PC-3 (cell line): ENCODE data around the gene CP. TPM values are rescaled to one million over a fixed set of nuclear protein-coding genes. Genes with fewer than 3 reads are reported as not detected.

Experiments used
- ATAC-seq: fragments of 200-7000 bp; cut with Tn5 transposase; 2 replicates; pipeline ENCODE4 v1.9.1; 2020; ENCODE audit warnings: mild to moderate bottlenecking, moderate library complexity
- BruUV-seq: library from RNA; stranded (reverse); fragments of 400-500 nt; replicated peaks from 2 replicates; lab custom pipeline; 2021; lab: Mats Ljungman, UMichigan
- CTCF ChIA-PET: fragments of 300-600 bp; sonication (Branson Sonifier 250); formaldehyde crosslinking; loops from one replicate; lab custom pipeline; 2022; ENCODE audit warnings: antibody characterized with exemption; lab: Charles Lee
- POLR2A ChIA-PET: fragments of 300-600 bp; sonication (Branson Sonifier 250); formaldehyde crosslinking; loops from one replicate; lab custom pipeline; 2022; ENCODE audit warnings: antibody characterized with exemption; ENCODE audit not compliant: unreplicated experiment; lab: Charles Lee
- DNase-seq: peaks from one replicate; pipeline ENCODE4 v3.0.0-alpha.2; 2015
- H2AFZ ChIP-seq: fragments of 300-600 bp; sonication (generic); 2 replicates; pipeline ENCODE4 v1.6.0; 2016; ENCODE audit warnings: antibody characterized with exemption, low read length
- H3F3A ChIP-seq: fragments of 300-600 bp; sonication (generic); one replicate; pipeline ENCODE4 v1.6.0; 2017; ENCODE audit warnings: antibody characterized with exemption, low read length, control low read depth, mild to moderate bottlenecking; ENCODE audit not compliant: unreplicated experiment
- H3K27ac ChIP-seq: fragments of 300-600 bp; sonication (generic); 2 replicates; pipeline ENCODE4 v1.5.1; 2016; ENCODE audit warnings: mild to moderate bottlenecking, low read length
- H3K27me3 ChIP-seq: fragments of 300-600 bp; sonication (generic); 2 replicates; pipeline ENCODE4 v1.6.1; 2016; ENCODE audit warnings: low read length, mixed read lengths
- H3K36me3 ChIP-seq: fragments of 300-600 bp; sonication (generic); 2 replicates; pipeline ENCODE4 v1.6.1; 2016; ENCODE audit warnings: low read depth, mixed run types, low read length, mixed read lengths
- H3K4me1 ChIP-seq: fragments of 300-600 bp; sonication (generic); 2 replicates; pipeline ENCODE4 v1.5.1; 2016; ENCODE audit warnings: low read length; ENCODE audit not compliant: insufficient read depth
- H3K4me2 ChIP-seq: fragments of 300-600 bp; sonication (generic); 2 replicates; pipeline ENCODE4 v1.6.0; 2016; ENCODE audit warnings: low read length
- H3K4me3 ChIP-seq: fragments of 300-600 bp; sonication (generic); 2 replicates; pipeline ENCODE4 v1.5.1; 2016; ENCODE audit warnings: mild to moderate bottlenecking, low read length, mixed read lengths
- H3K79me2 ChIP-seq: fragments of 300-600 bp; sonication (generic); 2 replicates; pipeline ENCODE4 v1.6.1; 2017; ENCODE audit warnings: low read length, mixed read lengths
- H3K9ac ChIP-seq: fragments of 300-600 bp; sonication (generic); 2 replicates; pipeline ENCODE4 v1.6.0; 2016; ENCODE audit warnings: mild to moderate bottlenecking, low read length
- H3K9me2 ChIP-seq: fragments of 300-600 bp; sonication (generic); replicated peaks from 2 replicates; pipeline ENCODE4 v1.6.1; 2016; ENCODE audit warnings: mixed run types, low read length, mixed read lengths
- H3K9me3 ChIP-seq: fragments of 300-600 bp; sonication (generic); 2 replicates; pipeline ENCODE4 v1.6.1; 2016; ENCODE audit warnings: low read length, mixed read lengths
- H4K20me1 ChIP-seq: fragments of 300-600 bp; sonication (generic); 2 replicates; pipeline ENCODE4 v1.6.1; 2016; ENCODE audit warnings: low read length, mixed read lengths
- CTCF ChIP-seq: fragments of 300-600 bp; sonication (generic); conservative IDR thresholded peaks from 2 replicates; pipeline ENCODE4 v1.5.1; 2017; ENCODE audit warnings: antibody characterized with exemption, low read depth, mild to moderate bottlenecking, low read length
- EZH2 ChIP-seq: fragments of 300-600 bp; sonication (generic); IDR thresholded peaks from one replicate; pipeline ENCODE4 v1.6.1; 2017; ENCODE audit warnings: antibody characterized with exemption, mild to moderate bottlenecking, low read length; ENCODE audit not compliant: unreplicated experiment
- EZH2phosphoT487 ChIP-seq: fragments of 300-600 bp; sonication (generic); IDR thresholded peaks from 2 replicates; pipeline ENCODE4 v1.6.1; 2018; ENCODE audit warnings: mild to moderate bottlenecking, antibody characterized with exemption, low read length, borderline replicate concordance
- intact Hi-C: fragments of 100-400 bp; cut with micrococcal nuclease; formaldehyde crosslinking; loops from 2 replicates; pipeline ENCODE4 v1.9.0; 2023
- total RNA-seq: library from RNA; depleted of rRNA; stranded (reverse); fragments of >200 nt; gene quantifications from 2 replicates; pipeline ENCODE4 v1.2.3, GENCODE V29; 2014

CP gene
- total RNA-seq, 1 experiment from 2014 or later: 0.04 TPM

GRCh38 chr3:149186219-149186618 lies 35.4 kb downstream of the CP start:
- ATAC-seq (no peak), DNase-seq (no peak)
- Histone ChIP-seq H2AFZ (no peak overlapping the region), H3K9me3 (no peaks in the 10 kb centered on the region), H3K4me1 (no peaks in the 10 kb centered on the region), H3K9me2 (no peaks in the 10 kb centered on the region), H3K36me3 (no peaks in the 10 kb centered on the region), H4K20me1 (no peaks in the 10 kb centered on the region), H3K4me2 (no peak overlapping the region), H3F3A (no peaks in the 10 kb centered on the region), H3K27ac (no peak overlapping the region), H3K9ac (no peak overlapping the region), H3K4me3 (no peak overlapping the region), H3K79me2 (no peaks in the 10 kb centered on the region), H3K27me3 (no peaks in the 10 kb centered on the region)
- intact Hi-C loops: no loop called here
- CTCF ChIA-PET: no interaction called here
- no TSS peak for BruUV-seq
- TF ChIP-seq EZH2phosphoT487 (no peak), CTCF (no peak), EZH2 (no peak)
- POLR2A ChIA-PET: no interaction called here

- ChIA-PET CTCF (no interaction called here), POLR2A (interaction anchor here (0.6 kb wide), 1 partner anchor 47 kb away, joined by 3 read pairs; no protein-coding TSS in a partner anchor)
- H2AFZ ChIP-seq: no peak overlapping the region
- no peaks in the 10 kb centered on the region for H3K36me3 ChIP-seq
- no TSS peak for BruUV-seq
- H3K27ac ChIP-seq: no peak overlapping the region
- no peak overlapping the region for H3K9ac ChIP-seq
- no peaks in the 10 kb centered on the region for H3K9me3 ChIP-seq
- DNase-seq: no peak
- H3K79me2 ChIP-seq: no peaks in the 10 kb centered on the region
- no peaks in the 10 kb centered on the region for H4K20me1 ChIP-seq
- no peak overlapping the region for H3K4me2 ChIP-seq
- intact Hi-C loops: no loop called here
- H3K27me3 ChIP-seq: no peaks in the 10 kb centered on the region
- H3F3A ChIP-seq: no peaks in the 10 kb centered on the region
- no peak for ATAC-seq
- H3K4me3 ChIP-seq: no peak overlapping the region
- no peak for TF ChIP-seq EZH2phosphoT487
- TF ChIP-seq CTCF: no peak
- TF ChIP-seq EZH2: no peak
- H3K9me2 ChIP-seq: no peaks in the 10 kb centered on the region
- H3K4me1 ChIP-seq: peaks cover 26% of the 10 kb centered on the region
These were observed 40.4 kb downstream of the CP start for GRCh38 chr3:149181182-149181581.

GRCh38 chr3:149180057-149180573 lies 41.5 kb downstream of the CP start:
- Histone ChIP-seq H3K36me3 (no peaks in the 10 kb centered on the region), H3K9me3 (no peaks in the 10 kb centered on the region), H4K20me1 (no peaks in the 10 kb centered on the region), H3K27ac (peak overlapping the region; percentile 84), H3K4me3 (no peak overlapping the region), H3K4me2 (peak overlapping the region; percentile 38), H3K9ac (peak overlapping the region; percentile 42), H3K9me2 (no peaks in the 10 kb centered on the region), H3K4me1 (peaks cover 26% of the 10 kb centered on the region), H3K27me3 (no peaks in the 10 kb centered on the region), H3F3A (no peaks in the 10 kb centered on the region), H3K79me2 (no peaks in the 10 kb centered on the region), H2AFZ (peak overlapping the region; percentile 54)
- POLR2A ChIA-PET: interaction anchor here (0.5 to 0.7 kb wide), 4 partner anchors 36 to 225 kb away, joined by 3 to 6 read pairs (median 4); partner anchors contain the start of gene TM4SF1
- DNase-seq (peak; percentile 99), ATAC-seq (peak; percentile 97)
- CTCF ChIA-PET: interaction anchor here (0.5 to 1.0 kb wide), 3 partner anchors 28 to 332 kb away, joined by 3 to 10 read pairs (median 9); no protein-coding TSS in a partner anchor
- BruUV-seq: no TSS peak
- intact Hi-C loops: loop anchor here (1.0 kb wide), 2 partner anchors 67 to 90 kb away; no protein-coding TSS in a partner anchor
- TF ChIP-seq EZH2 (no peak), EZH2phosphoT487 (no peak), CTCF (no peak)
